ENCODE results near the gene QKI. TPM values are rescaled to one million over a fixed set of nuclear protein-coding genes. Genes with fewer than 3 reads are reported as not detected.

Gene QKI
- total RNA-seq, 1 experiment from 2014 or later = 176 TPM

DNA sequence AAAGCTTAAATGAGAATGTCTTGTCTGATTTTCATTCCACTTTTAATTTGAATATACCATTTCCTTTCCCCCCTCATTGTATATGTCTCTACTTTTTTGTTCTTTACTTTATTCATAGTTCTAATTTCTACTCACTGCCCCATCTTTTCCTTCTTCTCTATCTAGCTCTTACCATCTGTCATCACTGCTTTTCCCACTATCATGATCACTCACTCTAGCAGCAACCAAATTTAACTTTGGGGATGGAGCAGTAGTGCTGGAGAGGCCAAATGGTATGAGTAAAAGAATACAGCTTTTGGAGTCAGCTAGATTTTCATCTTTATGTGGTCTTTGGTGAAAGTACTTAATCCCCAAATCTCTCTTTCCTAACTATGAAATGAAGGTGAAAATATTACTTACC is 25.5 kb downstream of the QKI start:
- H3K27ac Mint-ChIP-seq = peak overlapping the region; percentile 22 to 93 (median 22); a peak in 5 of 7 replicates
- peaks cover 40% of the 10 kb centered on the region for H3K79me2 ChIP-seq (ENCODE audit: insufficient read depth, low read length)
- peaks cover 6% of the 10 kb centered on the region for H3K79me1 ChIP-seq (ENCODE audit: insufficient read depth, low read depth, low read length, poor library complexity, severe bottlenecking)
- H3K27me3 ChIP-seq (ENCODE audit: insufficient read depth, low read length) = no peaks in the 10 kb centered on the region
- H3K23ac ChIP-seq (ENCODE audit: insufficient read length, low read depth, low read length) = no peak overlapping the region
- no peak overlapping the region for H2BK15ac ChIP-seq (ENCODE audit: low read depth, low read length)
- no peak overlapping the region for H3K56ac ChIP-seq (ENCODE audit: insufficient read length, low read depth, low read length)
- H3K18ac ChIP-seq (ENCODE audit: insufficient read length, low read depth, low read length) = no peak overlapping the region
- no peak overlapping the region for H2AK5ac ChIP-seq (ENCODE audit: insufficient read length, low read length)
- H3K4me3 Mint-ChIP-seq = no peak overlapping the region
- no peak for DNase-seq
- H2BK120ac ChIP-seq (ENCODE audit: low read depth, low read length, poor library complexity, severe bottlenecking) = no peak overlapping the region
- TF ChIP-seq, protein P1, sequence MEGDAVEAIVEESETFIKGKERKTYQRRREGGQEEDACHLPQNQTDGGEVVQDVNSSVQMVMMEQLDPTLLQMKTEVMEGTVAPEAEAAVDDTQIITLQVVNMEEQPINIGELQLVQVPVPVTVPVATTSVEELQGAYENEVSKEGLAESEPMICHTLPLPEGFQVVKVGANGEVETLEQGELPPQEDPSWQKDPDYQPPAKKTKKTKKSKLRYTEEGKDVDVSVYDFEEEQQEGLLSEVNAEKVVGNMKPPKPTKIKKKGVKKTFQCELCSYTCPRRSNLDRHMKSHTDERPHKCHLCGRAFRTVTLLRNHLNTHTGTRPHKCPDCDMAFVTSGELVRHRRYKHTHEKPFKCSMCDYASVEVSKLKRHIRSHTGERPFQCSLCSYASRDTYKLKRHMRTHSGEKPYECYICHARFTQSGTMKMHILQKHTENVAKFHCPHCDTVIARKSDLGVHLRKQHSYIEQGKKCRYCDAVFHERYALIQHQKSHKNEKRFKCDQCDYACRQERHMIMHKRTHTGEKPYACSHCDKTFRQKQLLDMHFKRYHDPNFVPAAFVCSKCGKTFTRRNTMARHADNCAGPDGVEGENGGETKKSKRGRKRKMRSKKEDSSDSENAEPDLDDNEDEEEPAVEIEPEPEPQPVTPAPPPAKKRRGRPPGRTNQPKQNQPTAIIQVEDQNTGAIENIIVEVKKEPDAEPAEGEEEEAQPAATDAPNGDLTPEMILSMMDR (conservative IDR thresholded peaks at IDR 0.05) = no peak
- no peak overlapping the region for H2AFZ ChIP-seq (ENCODE audit: low read length)
- H4K20me1 ChIP-seq (ENCODE audit: control insufficient read depth, insufficient read depth, insufficient read length) = no peaks in the 10 kb centered on the region
- H2BK5ac ChIP-seq (ENCODE audit: insufficient read length, low read length) = no peak overlapping the region
- H3K9me3 ChIP-seq (ENCODE audit: control insufficient read depth, low read depth, low read length) = no peaks in the 10 kb centered on the region
- H3K36me3 Mint-ChIP-seq (ENCODE audit: insufficient read depth in 1 of 3, low read depth in 3 of 3) = peaks cover 0 to 5% (median 0%) of the 10 kb centered on the region in 3 experiments; a peak in 3 of 7 replicates
- H3K9me3 Mint-ChIP-seq = no peaks in the 10 kb centered on the region
- no peaks in the 10 kb centered on the region for H3K27me3 Mint-ChIP-seq (ENCODE audit: low read depth)
- H3K4me1 ChIP-seq (ENCODE audit: insufficient read depth, low read length) = no peaks in the 10 kb centered on the region; the same call in 1 of the 2 replicates
- H4K91ac ChIP-seq (ENCODE audit: insufficient read length, low read depth, low read length) = no peak overlapping the region
- H3K14ac ChIP-seq (ENCODE audit: insufficient read depth, low read length) = no peak overlapping the region
- H2BK12ac ChIP-seq (ENCODE audit: insufficient read length, low read depth, low read length) = no peak overlapping the region
- H3K4me2 ChIP-seq (ENCODE audit: insufficient read depth, insufficient read length, low read length) = no peak overlapping the region
- no peak overlapping the region for H2BK20ac ChIP-seq (ENCODE audit: low read depth, low read length, poor library complexity, severe bottlenecking)
- H4K5ac ChIP-seq (ENCODE audit: insufficient read length, low read depth, low read length) = no peak overlapping the region
- H3K4me1 Mint-ChIP-seq = peaks cover 49 to 54% of the 10 kb centered on the region in 2 experiments
- H3K9ac ChIP-seq (ENCODE audit: extremely low read depth, insufficient read length, low read length) = no peak overlapping the region
- H3T11ph ChIP-seq (ENCODE audit: low read length) = no peak overlapping the region
- H3K23me2 ChIP-seq (ENCODE audit: insufficient read length, low read depth, low read length, poor library complexity, severe bottlenecking) = no peaks in the 10 kb centered on the region
- no peak overlapping the region for H4K8ac ChIP-seq (replicated peaks; ENCODE audit: insufficient read length, low read depth, low read length)
- no peak overlapping the region for H3K27ac ChIP-seq (ENCODE audit: insufficient read length, low read depth, low read length)
- H3K4ac ChIP-seq (ENCODE audit: low read depth, low read length) = no peak overlapping the region
